Transverse colon (tissue), 4 donors: Measurements from ENCODE around the gene CELA2A. TPM values are rescaled to one million over a fixed set of nuclear protein-coding genes. Genes with fewer than 3 reads are reported as not detected.

ENCODE experiments used
- DNase-seq: peaks from one replicate; pipeline ENCODE4 v3.0.0-alpha.2; 2019
- H3K27ac ChIP-seq, 4 donors: fragments of 200-600 bp; sonication (generic); 2 replicates each; pipeline ENCODE4 v1.5.1; 2016 to 2018; ENCODE audit warnings: inconsistent platforms in 4 of 4
- H3K27me3 ChIP-seq: fragments of 200-600 bp; sonication (generic); 2 replicates; pipeline ENCODE4 v1.5.1; 2017; ENCODE audit warnings: inconsistent platforms
- H3K36me3 ChIP-seq, 4 donors: fragments of 200-600 bp; sonication (generic); 2 replicates each; pipeline ENCODE4 v1.5.1; 2017 to 2019; ENCODE audit warnings: inconsistent platforms in 4 of 4
- H3K4me1 ChIP-seq, 4 donors: fragments of 200-600 bp; sonication (generic); 2 replicates each; pipeline ENCODE4 v1.5.1; 2017 to 2020; ENCODE audit warnings: inconsistent platforms in 4 of 4
- H3K4me3 ChIP-seq, 4 donors: fragments of 200-600 bp; sonication (generic); 1 replicate in 1 of 4; 2 replicates in 3 of 4; pipeline versions ENCODE4 v1.5.1 to v1.6.1; 2017 to 2019; ENCODE audit warnings: inconsistent platforms in 4 of 4
- H3K9me3 ChIP-seq, 2 donors: fragments of 200-600 bp; sonication (generic); 2 replicates each; pipeline ENCODE4 v1.5.1; 2017 to 2019; ENCODE audit warnings: inconsistent platforms in 2 of 2
- CTCF ChIP-seq, 5 experiments: fragments of 200-600 bp in 3 of 5; fragments of 450-650 bp in 2 of 5; sonication (generic) in 3 of 5; IDR thresholded peaks; 1 replicate in 2 of 5; 2 replicates in 3 of 5; pipeline ENCODE4 v1.5.1; 2016 to 2017; ENCODE audit warnings: antibody characterized with exemption in 5 of 5, inconsistent platforms in 3 of 5, mild to moderate bottlenecking in 2 of 5, moderate library complexity in 1 of 5
- EP300 ChIP-seq: sonication (generic); formaldehyde crosslinking; IDR thresholded peaks from one replicate; pipeline ENCODE4 v1.6.1; 2017; ENCODE audit warnings: antibody characterized with exemption, low read depth
- POLR2A ChIP-seq: fragments of 450-650 bp; IDR thresholded peaks from one replicate; pipeline ENCODE4 v1.6.1; 2016; ENCODE audit warnings: antibody characterized with exemption, mild to moderate bottlenecking, moderate library complexity
- POLR2AphosphoS5 ChIP-seq, 3 donors: sonication (generic); formaldehyde crosslinking; IDR thresholded peaks; one replicate each; pipeline ENCODE4 v1.6.1; 2016; ENCODE audit warnings: antibody characterized with exemption in 3 of 3
- WGBS, 2 donors: methylation state at CpG; one replicate each; pipeline ENCODE4 v1.1.5; 2018; ENCODE audit warnings: low coverage in 1 of 2; 5-methylcytosine and 5-hydroxymethylcytosine counted together
- in situ Hi-C, 4 donors: fragments of 200-750 bp; cut with MboI; loops; one replicate each; pipeline versions ENCODE4 v1.15.0 to v1.15.1; 2017; ENCODE audit warnings: low sequenced_read_pairs in 3 of 4, low pct_ligation_motif_present in 1 of 4, low pct_unique_long_range_greater_than_20kb in 1 of 4
- intact Hi-C: fragments of 100-400 bp; cut with DNase I; formaldehyde crosslinking; loops from one replicate; pipeline ENCODE4 v1.15.1; 2023; ENCODE audit warnings: low total_unique reads
- total RNA-seq, 4 donors: library from RNA; depleted of rRNA; stranded (reverse); fragments of >200 nt; gene quantifications; one replicate each; pipeline ENCODE4 v1.1.0, GENCODE V29; 2016

Gene CELA2A
- total RNA-seq, 4 donors from 2014 or later = not detected

DNA sequence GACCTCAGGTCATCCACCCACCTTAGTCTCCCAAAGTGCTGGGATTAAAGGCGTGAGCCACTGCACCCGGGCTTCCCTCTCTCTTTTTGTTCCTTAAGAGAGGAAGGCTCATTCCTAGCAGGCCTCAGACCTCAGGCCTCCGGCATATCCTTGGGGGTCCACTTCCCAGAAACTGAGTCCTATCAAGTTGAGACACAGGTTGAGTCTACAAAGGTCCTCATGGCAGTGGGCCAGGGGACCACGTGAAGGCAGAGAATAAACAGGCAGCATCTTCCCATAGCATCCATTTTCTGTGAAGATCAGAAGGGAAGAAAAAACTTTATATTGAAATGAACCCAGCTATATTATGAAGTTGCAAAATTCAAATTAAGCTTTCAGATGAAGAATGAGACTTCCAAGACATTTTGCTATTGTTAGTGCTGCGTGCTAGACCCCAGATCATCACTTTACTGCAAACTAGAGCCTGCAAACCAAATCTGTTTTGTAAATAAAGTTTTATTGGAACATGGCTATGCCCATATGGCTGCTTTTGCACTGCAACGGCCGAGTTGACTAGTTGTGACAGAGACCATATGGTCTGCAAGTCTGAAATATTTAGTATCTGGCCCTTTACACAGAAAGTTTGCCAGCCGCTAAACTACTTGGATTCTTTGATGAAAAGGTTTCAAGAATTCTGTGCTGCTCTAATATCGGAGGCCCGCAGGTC is 3.5 kb upstream of the CELA2A start:
- H3K4me1 ChIP-seq = no peaks in the 10 kb centered on the region
- no peaks in the 10 kb centered on the region for H3K27me3 ChIP-seq
- H3K27ac ChIP-seq = no peak overlapping the region
- TF ChIP-seq POLR2AphosphoS5 (IDR thresholded peaks at IDR 0.05) (no peak), CTCF (IDR thresholded peaks at IDR 0.05) (no peak), EP300 (no peak), POLR2A (no peak)
- no peaks in the 10 kb centered on the region for H3K9me3 ChIP-seq
- H3K4me3 ChIP-seq = no peak overlapping the region
- in situ Hi-C loops = no loop called here
- intact Hi-C loops = no loop called here
- DNase-seq = no peak
- no peaks in the 10 kb centered on the region for H3K36me3 ChIP-seq
- WGBS, 2 donors = 74 to 91% methylated on average over 4 to 10 of the region's 10 CpGs

GRCh38 chr1:15453734-15454133 is 2.8 kb upstream of the CELA2A start:
- no peaks in the 10 kb centered on the region for H3K27me3 ChIP-seq
- no peak overlapping the region for H3K4me3 ChIP-seq
- H3K27ac ChIP-seq = no peak overlapping the region
- intact Hi-C loops (no loop called here), in situ Hi-C loops (no loop called here)
- no peaks in the 10 kb centered on the region for H3K4me1 ChIP-seq
- no peaks in the 10 kb centered on the region for H3K9me3 ChIP-seq
- no peak for DNase-seq
- no peaks in the 10 kb centered on the region for H3K36me3 ChIP-seq
- WGBS, 2 donors = 73 to 93% methylated on average over 5 to 11 of the region's 11 CpGs
- TF ChIP-seq CTCF (IDR thresholded peaks at IDR 0.05) (no peak), POLR2A (no peak), POLR2AphosphoS5 (IDR thresholded peaks at IDR 0.05) (no peak), EP300 (no peak)

GRCh38 chr1:15454256-15454655 is 2.3 kb upstream of the CELA2A start:
- in situ Hi-C loops (no loop called here), intact Hi-C loops (no loop called here)
- Histone ChIP-seq H3K27me3 (no peaks in the 10 kb centered on the region), H3K27ac (no peak overlapping the region), H3K9me3 (no peaks in the 10 kb centered on the region), H3K4me3 (no peak overlapping the region), H3K4me1 (no peaks in the 10 kb centered on the region), H3K36me3 (no peaks in the 10 kb centered on the region)
- WGBS, 2 donors = 55% methylated on average over 3 of the region's 3 CpGs; no CpG with 5 or more reads in 1 of the 2 donors
- no peak for DNase-seq
- no peak for TF ChIP-seq CTCF (IDR thresholded peaks at IDR 0.05)

DNA sequence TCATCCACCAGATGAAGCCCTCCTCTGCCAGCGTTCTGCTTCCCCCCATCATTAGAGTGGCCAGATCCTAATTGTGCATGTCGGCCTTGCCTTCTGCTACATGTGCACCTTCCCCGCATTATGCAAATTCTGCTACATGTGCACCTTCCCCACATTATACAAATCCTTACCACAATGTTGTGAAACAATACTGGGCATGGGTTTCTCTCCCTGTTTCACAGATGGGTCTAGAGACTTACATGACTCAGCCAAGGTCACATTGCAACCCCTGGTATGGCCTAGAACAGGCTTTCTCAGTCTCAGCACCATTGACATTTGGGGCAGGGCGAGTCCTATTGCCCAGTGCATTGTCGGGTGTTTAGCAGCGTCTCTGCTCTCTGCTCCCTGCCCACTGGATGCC is 1.0 kb upstream of the CELA2A start:
- no peak for TF ChIP-seq EP300
- no peak for TF ChIP-seq CTCF (IDR thresholded peaks at IDR 0.05)
- TF ChIP-seq POLR2AphosphoS5 (IDR thresholded peaks at IDR 0.05) = no peak
- no peak for TF ChIP-seq POLR2A
- WGBS, 2 donors = 79 to 80% methylated on average over 1 to 6 of the region's 6 CpGs
- in situ Hi-C loops = no loop called here

More for the DNA sequence above, 1.0 kb upstream of the CELA2A start:
- DNase-seq = no peak
- H3K4me3 ChIP-seq = no peak overlapping the region
- no peaks in the 10 kb centered on the region for H3K36me3 ChIP-seq
- H3K27me3 ChIP-seq = no peaks in the 10 kb centered on the region
- H3K9me3 ChIP-seq = no peaks in the 10 kb centered on the region
- intact Hi-C loops = no loop called here
- H3K27ac ChIP-seq = no peak overlapping the region
- H3K4me1 ChIP-seq = no peaks in the 10 kb centered on the region
